ENCODE data around the gene METRNL. TPM values are rescaled to one million over a fixed set of nuclear protein-coding genes. Genes with fewer than 3 reads are reported as not detected.

The METRNL gene
- total RNA-seq, 1 donor from 2014 or later: 151 TPM

DNA sequence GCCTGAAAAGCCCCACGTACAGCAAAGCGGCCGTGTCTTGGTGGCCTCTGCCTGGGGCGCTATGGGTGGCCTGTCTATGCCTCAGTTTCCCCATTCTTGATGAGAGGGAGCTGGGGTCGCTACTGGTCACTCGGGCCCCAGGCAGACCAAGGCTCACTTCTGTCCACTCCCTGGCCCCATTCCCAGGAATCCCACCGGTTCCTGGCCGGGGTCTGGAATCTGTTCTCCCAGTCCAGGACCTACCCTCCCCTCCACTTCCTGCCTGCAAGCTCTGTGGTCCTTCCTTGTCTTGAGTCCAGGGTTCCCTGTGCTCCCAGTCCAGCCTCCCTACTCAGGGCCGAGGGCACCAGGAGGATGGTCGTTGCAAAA, 24.5 kb downstream of the METRNL start:
- DNase-seq (ENCODE audit: low spot score): no peak

DNA sequence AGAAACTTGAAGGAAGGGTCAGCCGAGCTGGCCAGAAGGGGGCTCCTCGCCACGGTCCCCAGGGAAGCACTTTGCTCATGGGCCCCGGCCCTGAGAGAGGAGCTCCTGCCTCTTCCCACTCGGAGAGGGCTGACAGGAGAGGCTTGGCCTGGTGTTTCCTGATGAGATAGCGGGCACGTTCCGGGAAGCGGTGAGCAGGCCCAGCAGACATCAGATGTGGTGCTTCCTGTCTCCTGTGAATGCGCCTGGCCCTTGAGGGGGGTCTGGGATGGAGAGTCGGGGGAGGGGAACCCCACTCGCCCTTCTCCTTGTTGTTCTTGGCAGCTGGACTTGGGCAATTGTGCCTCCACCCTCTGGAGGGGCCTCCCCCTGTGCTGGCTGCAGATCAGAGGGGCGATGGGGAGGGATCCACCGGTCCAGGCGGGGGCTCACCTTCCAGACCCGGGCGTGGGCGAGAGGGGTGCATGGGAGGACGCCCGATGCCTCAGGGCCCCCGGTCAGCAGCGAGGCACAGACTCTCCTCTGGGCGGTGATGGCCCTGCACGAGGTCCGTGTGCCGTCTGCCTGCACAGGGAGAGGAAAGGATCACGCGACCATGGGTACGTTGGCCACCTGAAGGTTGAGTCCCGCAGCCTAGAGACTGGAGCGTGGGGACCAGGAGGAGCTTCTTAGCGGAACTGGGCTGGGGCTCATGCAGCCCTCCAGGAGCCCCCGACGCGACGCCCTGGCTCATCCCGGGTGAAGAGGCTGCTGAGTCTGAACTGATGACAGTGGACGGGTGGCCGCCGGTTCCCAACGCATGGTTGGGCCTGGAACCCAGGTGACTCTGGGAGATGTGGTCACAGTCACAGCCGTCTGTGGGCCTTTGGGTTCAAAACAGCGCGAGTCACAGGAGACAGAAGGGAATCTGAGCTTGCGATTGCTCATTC, 25.4 kb downstream of the METRNL start:
- DNase-seq (ENCODE audit: low spot score): no peak

DNA sequence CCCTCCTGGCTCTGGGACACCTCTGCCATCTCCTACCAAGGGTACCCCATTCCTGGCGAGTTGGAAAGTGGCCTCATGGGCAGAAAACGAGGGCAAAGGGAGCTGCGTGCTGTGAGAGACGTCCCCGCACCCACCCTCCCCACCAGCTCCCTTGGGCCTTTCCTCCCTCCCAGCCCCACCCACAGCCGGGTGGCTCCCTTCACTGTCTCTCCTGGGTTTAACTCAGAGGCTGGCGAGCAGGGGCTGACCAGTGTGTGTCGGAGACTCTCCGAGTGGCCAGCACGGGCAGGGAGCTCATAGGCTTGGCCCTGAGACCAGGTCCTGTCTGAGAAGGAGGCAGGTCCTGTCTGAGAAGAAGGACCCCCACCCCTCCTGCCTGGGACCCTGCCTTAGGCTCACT, 26.1 kb downstream of the METRNL start:
- no peak for DNase-seq (ENCODE audit: low spot score)

DNA sequence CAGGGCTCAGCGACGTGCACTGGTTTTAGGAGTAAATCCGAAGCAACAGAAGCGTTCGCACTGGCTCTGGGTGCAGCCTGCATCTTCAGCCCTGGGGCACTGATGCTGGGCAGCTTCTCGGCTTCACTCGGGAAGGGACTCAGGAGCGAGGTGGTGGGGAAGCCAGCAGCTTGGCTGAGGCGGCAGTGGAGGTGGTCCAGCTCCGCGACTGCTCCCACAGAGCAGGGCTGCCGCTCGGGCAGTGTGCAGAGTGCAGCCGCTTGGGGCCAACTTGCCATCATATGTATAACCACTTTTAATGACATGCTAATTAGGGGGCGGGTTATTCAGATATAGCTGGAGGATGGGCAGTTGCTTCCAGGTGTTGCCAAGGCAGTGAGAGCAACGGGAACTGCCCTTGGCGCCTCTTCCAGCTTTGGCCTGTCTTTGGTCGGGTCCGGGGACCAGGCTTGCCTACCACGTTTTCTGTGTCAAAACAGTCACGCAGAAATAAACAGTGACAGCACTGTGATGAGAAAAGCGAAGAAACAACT, 26.7 kb downstream of the METRNL start:
- DNase-seq (ENCODE audit: low spot score): no peak

DNA sequence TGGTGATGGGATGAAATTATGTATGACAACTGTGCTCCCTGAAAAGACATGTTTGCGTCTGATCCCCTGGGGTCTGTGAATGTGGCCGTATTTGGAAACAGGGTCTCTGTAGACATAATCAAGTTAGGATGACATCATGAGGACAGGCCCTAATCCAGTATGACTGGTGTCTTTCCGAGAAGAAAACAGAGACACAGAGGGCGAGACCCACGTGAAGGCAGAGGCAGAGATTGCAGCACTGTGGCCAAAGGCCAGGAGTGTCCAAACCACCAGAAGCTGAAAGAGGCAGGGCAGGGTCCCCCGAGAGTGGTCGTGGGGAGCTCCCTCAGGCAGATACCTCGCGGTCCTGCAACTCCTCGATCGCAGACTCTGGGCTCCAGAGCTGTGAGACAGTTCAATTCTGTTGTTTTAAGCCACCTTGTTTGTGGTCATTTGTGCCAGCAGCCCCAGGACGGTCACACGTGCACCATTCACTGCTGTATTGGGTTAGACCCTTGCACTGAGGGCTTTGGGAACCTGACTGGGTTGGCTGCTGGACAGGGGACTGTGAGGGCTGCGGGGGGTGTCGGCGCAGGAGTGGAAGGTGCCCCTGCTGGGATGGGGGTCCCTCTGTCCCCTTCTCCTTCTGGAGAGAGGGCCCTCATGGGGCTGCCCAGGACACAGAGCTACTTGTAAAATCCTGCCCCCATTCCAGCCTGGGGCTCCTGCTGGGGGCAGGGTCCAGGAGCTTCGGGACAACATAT, 27.7 kb downstream of the METRNL start:
- DNase-seq (ENCODE audit: low spot score): no peak

DNA sequence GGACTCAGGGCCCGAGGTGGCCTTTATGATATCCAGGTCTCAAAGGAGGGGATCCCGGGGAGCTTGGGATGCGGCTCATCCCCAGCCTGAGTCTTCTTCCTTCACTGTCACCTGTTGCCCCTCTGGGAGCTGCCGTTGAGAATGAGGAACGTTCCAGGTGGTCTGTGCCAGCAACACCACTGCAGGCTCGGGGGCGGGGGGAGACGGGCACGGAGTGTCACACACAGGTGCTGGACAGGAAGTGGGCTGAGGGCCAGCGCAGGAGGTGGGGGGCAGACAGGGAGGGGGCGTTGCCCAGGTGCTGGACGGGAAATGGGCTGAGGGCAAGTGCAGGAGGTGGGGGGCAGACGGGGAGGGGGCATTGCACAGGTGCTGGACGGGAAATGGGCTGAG, 28.2 kb downstream of the METRNL start:
- no peak for DNase-seq (ENCODE audit: low spot score)

DNA sequence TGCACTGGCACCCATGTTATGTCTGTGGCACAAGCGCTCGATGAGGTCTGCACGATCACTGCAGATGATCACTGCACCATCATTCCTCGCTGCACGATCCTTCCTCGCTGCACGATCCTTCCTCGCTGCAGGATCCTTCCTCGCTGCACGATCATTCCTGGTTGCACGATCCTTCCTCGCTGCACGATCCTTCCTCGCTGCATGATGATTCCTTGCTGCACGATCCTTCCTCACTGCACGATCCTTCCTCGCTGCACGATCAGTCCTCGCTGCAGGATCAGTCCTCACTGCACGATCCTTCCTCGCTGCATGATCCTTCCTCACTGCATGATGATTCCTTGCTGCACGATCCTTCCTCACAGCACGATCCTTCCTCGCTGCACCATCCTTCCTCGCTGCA, 29.3 kb downstream of the METRNL start:
- no peak for DNase-seq (ENCODE audit: low spot score)

DNA sequence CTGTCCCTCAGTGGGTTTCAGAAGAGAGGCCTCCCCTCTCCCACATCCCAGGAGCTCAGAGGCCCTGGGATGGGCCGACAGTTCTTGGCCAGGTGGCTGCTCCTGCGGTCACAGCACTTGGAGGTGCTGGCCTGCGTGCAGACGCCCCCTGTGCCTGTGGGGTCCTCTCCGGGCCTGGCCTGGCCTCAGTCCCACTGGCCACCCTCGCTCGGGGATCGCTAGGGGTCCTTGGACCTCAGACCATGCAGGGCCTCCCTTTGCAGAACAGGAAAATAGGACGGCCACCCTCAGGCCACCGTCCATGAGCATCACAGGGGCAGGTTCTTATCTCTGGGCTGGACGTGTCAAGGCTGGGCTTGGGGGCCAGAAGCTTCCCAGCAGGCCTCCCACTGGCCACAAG, 30.0 kb downstream of the METRNL start:
- DNase-seq (ENCODE audit: low spot score): no peak

DNA sequence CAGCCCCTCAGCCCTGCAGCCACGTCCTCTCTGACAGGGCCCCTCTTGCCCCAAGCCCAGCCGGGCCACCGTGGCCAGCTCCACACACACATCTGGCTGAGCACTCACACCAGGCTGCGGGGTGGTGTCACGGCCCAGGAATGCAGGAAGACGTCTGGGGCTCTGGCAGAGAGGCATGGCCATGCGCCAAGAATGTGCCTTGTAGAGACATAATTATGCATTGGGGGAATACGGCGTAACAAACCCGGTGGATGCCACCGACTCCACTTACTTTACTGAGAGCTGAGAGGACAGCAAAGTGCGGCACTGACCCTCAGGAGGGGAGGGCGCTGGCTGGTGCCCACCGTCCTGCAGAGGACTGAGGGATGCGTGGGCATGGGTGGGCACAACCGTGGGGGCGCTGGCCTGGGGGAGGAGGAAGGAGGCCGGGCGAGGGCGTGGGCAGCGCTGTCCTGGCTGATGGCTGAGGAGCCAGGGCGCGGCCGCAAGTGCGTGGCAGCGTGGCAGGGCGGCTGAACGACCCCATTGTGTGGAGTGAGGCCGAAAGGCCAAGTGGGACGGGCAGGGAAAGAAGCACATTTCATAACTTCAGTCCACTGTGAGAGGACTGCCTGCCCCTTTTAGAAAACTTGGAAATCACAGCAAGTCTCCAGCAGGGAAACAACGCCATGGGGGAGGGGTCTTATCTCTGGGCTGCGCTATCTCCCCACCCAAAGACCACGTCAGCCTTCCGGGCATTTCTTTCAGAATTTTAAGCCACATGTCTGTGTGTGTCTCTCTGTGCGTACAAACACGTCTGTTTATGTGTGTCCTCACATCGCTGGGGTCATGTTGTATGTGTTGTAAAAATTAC, 30.6 kb downstream of the METRNL start:
- no peak for DNase-seq (ENCODE audit: low spot score)

DNA sequence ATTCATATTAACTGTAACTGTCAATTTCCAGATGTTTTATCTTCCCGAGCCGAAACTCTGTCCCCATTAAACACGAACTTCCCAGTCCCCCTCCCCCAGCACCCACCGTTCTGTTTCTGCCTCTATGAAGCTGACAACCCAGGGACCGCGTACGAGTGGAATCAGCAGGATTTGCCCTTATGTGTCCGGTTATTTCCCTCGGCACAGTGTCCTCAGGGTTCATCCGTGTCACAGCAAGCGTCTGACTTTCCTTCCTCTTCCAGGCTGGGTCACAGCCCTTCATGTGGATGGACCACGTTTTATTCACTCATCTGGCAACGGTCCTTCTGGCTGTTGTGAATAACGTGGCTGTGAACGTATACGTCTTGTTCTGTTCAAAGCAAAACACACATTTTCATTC, 31.3 kb downstream of the METRNL start:
- no peak for DNase-seq (ENCODE audit: low spot score)

DNA sequence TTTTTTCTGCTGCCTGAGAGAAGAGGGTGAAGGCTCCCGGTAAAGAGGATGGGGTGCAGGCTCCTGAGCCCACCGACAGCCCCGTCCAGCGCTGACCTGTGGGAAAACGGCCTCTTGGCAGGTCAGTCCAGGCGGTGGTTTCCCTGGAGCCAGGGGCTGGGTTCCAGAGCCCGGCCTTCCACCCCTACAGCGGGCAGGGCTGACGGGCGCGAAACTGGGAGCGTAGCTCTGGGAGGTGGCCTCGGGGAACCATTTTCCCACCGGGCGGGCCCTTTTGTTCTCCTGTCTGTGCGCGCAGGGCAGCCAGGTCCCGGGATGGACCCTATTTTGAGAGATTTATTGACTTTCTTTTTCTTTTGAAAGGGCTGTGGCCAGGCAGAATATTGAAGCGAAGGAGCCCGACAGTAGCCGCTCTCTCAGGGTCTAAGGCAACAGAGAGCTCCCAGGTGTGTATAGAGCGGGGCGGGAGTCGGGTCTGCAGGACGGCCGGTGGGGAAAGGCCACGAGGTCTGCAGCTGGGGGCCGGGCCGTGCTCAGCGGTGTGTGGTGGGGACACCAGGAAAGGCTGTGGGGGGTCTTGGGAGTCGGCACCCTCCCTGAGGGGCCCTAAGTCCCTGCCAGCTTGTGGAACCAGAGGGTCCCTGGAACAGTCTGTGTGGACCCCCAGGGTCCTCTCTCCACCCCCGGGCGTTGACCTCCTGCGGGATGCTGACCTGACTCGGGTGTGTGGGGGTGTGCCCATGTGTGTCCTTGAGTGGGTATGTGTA, 32.3 kb downstream of the METRNL start:
- DNase-seq (ENCODE audit: low spot score): no peak

DNA sequence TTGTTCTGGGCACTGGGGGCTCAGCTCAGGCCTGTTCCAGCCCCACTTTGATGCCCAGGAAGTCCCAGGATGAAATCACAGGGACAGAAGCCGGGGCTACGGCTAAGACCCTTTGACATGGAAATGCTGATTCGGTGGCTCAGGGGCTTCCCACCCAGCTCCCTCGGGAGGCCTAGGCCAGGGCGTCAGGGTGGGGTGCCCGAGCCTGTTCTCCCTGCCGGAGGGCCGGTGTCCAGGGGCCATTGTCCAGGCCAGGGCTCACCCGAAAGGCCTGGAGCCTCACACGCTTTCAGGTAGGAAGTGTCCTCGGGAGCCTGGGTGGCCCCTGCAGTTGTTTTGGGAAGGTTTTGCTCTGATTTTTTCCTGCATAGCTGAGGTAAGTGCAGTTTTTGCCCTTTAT, 34.0 kb downstream of the METRNL start:
- no peak for DNase-seq (ENCODE audit: low spot score)

DNA sequence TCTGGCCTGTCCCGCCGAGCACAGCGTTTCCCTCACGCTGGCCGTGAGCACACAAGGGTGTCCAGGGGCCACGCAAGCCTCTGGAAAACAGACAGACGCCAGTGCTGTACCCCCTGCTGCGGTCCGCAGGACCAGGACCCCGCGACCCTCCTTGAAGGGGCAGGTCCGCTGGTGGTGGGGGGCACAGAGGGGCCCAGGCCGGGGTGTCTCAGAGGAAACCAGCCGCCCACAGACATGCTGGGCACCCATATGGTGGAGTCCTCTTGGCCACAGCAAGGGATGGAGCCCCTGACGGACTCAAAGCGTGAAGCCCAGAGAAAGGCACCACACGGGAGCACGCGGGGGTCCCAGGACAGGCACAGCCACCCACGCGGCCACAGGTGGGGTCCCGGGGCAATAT, 34.4 kb downstream of the METRNL start:
- DNase-seq (ENCODE audit: low spot score): no peak

DNA sequence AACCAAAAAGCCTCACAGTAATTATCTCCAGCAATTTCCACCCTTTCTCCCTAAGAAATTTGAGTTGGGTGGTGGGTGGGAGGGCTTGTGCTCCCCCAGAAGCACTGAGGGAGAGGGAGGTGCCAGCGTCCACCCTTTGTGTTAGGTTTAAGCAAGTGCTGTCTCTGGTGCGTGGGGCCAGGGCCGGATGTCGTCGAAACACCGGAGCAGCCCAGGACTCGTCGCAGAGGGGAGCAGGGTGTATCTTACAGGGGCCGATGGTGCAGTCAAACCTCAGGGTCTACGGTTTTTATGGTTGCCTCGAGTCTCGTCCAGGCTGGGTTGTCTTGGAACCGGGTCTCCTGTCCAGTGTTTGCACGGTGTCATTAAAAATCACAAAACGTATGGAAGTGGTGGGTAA, 35.3 kb downstream of the METRNL start:
- no peak for DNase-seq (ENCODE audit: low spot score)

DNA sequence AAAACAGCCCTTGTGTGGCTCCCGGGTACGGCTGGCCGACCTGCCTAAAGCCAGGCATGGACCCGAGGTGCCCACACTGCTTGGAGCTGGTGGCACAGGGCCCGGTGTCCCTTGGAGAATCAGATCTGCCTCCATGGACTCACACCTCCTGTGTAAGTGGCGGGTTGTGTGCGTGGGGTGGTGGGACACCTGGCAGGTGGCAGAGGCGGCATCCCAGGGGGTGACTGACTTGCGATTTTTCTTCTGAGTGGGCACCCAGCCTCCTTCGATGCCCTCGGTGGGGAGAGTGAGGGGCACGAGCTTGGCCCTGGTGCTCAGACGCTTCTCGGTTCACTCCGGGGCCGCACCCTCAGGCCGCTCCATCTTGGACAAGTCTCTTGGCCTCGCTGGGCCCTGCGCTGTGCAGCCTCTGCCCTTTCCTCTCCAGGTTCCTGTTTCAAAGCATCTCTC, 35.8 kb downstream of the METRNL start:
- DNase-seq (ENCODE audit: low spot score): no peak

DNA sequence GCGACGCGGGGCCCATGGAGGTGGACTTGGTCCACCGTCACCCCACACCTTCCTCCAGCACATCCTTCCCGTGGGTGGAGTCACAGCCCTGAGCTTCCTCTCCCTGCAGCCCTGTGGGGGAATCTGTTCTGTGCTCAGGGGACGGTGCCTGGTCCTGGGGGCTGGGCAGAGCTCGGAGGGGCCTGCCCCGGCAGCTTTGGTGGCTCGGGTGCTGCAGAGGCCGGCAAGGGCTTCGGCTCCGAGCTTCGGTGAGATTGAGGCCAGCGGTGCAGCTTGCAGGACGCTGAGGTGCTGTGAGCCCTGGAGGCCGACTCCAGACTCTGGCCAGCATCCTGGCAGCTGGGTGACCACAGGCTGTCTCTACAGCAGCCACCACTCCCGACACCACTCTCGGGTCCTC, 36.4 kb downstream of the METRNL start:
- DNase-seq (ENCODE audit: low spot score): no peak

DNA sequence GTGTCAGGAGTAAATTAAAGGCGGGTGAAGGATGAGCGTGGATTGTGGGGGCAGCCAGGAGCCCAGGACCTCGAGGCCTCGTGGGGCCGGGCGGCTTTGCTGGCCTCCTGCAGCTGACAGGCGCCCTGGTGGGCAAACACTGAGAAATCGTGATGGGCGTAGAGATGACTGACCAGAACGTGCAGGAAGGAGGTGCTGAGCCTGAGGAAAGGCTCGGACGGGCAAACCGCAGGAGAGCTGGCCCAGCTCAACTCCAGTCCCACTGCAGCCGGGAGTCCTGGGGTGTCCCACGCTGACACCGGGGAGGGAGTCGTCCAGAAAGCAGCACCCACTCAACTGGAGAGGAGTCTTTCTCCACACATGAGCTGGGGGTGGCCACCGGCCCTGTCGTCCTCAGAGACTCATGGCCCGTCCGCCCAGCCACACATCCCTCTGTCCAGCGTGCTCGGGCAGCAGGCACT, 36.9 kb downstream of the METRNL start:
- DNase-seq (ENCODE audit: low spot score): no peak

DNA sequence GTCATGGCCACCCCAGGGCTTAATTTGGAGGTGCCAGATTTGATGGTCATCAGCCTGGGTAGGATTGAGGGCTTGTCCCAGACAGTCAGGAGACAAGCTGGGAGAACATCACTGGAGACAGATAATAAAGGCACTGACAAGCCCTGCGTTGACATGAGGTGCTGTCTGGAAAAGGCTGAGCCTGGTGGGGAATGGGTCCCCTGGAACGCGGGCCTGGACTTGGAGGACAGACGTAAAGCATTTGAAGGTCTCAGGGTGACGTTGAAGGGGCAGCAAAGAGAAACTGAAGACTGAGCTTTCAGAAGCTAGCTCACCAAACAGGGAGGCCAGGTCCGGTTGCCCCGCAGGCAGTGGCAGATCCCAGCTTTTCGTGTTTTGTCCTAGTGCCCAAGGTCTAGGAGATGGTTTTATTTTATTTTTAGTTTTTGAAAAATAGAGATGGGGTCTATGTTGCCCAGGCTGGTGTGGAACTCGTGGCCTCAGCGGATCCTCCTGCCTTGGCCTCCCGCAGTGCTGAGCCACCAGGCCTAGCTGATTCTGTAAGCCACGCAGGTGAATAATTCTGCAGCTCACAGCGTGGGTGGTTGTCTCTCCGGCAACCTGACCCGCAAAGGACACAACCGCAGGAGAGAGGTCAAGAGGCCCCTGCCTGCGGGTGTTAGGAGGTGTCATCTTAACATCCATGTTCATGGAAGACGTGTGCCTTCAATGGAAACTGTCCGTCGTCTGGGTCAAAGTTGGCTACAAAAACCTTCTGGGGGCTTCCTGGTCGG, 37.6 kb downstream of the METRNL start:
- DNase-seq (ENCODE audit: low spot score): no peak

DNA sequence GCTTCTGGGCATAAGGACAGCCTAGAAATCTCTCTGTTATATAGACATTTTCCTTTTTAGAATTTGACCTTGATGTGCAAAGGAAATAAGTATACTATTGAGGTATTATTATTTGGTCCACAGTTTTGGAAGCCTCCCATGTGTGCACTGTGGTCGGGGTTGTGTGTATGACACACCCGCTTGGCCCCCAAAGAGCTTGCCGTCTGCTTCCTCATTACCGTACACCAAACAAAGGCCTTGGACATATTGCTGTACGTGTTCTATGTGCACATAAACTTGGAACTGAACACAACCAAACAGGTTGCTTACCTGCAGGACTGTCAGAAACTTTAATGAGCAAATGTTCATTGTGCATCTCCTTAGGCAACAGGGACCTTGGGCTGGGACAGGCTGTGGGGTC, 38.2 kb downstream of the METRNL start:
- no peak for DNase-seq (ENCODE audit: low spot score)
